ENCODE results near the gene PTBP1. TPM values are rescaled to one million over a fixed set of nuclear protein-coding genes. Genes with fewer than 3 reads are reported as not detected.

The PTBP1 gene
- total RNA-seq, 1 donor from 2014 or later: 210 TPM

DNA sequence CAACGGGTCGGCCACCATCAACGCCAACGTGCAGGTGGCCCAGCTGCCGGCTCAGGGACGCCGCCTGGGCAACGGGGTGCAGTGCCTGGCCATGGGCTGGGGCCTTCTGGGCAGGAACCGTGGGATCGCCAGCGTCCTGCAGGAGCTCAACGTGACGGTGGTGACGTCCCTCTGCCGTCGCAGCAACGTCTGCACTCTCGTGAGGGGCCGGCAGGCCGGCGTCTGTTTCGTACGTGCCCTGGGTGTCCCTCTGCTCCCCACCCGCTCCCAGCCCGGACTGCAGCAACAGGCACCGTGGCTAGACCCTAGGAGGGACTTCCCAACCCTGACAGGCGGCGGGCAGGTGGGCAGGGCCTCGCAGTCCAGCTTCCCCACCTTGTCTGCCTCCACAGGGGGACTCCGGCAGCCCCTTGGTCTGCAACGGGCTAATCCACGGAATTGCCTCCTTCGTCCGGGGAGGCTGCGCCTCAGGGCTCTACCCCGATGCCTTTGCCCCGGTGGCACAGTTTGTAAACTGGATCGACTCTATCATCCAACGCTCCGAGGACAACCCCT is 58.4 kb downstream of the PTBP1 start:
- DNase-seq (ENCODE audit: low spot score in 2 of 2): no peak
- intact Hi-C loops (cut with DNase I): loop anchor here (2.0 kb wide), 1 partner anchor 65 kb away; no protein-coding TSS in a partner anchor
- Histone ChIP-seq H3K27me3 (peaks cover 25% of the 10 kb centered on the region), H3K4me3 (no peak overlapping the region), H3K27ac (no peak overlapping the region), H3K36me3 (no peaks in the 10 kb centered on the region), H3K9me3 (no peaks in the 10 kb centered on the region), H3K4me1 (peaks cover 0 to 5% of the 10 kb centered on the region in 2 donors)
- TF ChIP-seq, protein P1, sequence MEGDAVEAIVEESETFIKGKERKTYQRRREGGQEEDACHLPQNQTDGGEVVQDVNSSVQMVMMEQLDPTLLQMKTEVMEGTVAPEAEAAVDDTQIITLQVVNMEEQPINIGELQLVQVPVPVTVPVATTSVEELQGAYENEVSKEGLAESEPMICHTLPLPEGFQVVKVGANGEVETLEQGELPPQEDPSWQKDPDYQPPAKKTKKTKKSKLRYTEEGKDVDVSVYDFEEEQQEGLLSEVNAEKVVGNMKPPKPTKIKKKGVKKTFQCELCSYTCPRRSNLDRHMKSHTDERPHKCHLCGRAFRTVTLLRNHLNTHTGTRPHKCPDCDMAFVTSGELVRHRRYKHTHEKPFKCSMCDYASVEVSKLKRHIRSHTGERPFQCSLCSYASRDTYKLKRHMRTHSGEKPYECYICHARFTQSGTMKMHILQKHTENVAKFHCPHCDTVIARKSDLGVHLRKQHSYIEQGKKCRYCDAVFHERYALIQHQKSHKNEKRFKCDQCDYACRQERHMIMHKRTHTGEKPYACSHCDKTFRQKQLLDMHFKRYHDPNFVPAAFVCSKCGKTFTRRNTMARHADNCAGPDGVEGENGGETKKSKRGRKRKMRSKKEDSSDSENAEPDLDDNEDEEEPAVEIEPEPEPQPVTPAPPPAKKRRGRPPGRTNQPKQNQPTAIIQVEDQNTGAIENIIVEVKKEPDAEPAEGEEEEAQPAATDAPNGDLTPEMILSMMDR (IDR thresholded peaks at IDR 0.05): no peak

DNA sequence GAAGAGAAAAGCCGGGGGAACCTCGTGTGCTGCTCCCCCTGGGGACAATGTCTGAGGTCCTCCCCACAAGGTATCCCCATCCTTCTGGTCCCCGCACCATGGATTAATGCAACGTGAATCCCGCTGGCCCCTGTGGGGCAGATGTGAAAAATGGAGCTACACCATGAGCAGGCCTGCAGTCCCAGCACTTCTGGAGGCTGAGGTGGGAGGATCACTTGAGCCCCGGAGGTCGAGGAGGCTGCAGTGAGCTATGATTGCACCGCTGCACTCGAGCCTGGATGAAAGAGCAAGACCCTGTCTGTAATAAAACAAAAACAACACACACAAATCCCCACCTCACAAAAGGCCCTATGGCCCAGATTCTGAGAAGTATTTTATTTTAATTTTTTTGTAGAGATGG is 61.0 kb downstream of the PTBP1 start:
- Histone ChIP-seq H3K27ac (no peak overlapping the region), H3K9me3 (no peaks in the 10 kb centered on the region), H3K4me1 (peaks cover 0 to 11% of the 10 kb centered on the region in 2 donors), H3K27me3 (peaks cover 24% of the 10 kb centered on the region), H3K36me3 (no peaks in the 10 kb centered on the region), H3K4me3 (no peak overlapping the region)
- TF ChIP-seq, protein P1 (IDR thresholded peaks at IDR 0.05): no peak
- no peak for DNase-seq (ENCODE audit: low spot score in 2 of 2)
- intact Hi-C loops (cut with DNase I): no loop called here

DNA sequence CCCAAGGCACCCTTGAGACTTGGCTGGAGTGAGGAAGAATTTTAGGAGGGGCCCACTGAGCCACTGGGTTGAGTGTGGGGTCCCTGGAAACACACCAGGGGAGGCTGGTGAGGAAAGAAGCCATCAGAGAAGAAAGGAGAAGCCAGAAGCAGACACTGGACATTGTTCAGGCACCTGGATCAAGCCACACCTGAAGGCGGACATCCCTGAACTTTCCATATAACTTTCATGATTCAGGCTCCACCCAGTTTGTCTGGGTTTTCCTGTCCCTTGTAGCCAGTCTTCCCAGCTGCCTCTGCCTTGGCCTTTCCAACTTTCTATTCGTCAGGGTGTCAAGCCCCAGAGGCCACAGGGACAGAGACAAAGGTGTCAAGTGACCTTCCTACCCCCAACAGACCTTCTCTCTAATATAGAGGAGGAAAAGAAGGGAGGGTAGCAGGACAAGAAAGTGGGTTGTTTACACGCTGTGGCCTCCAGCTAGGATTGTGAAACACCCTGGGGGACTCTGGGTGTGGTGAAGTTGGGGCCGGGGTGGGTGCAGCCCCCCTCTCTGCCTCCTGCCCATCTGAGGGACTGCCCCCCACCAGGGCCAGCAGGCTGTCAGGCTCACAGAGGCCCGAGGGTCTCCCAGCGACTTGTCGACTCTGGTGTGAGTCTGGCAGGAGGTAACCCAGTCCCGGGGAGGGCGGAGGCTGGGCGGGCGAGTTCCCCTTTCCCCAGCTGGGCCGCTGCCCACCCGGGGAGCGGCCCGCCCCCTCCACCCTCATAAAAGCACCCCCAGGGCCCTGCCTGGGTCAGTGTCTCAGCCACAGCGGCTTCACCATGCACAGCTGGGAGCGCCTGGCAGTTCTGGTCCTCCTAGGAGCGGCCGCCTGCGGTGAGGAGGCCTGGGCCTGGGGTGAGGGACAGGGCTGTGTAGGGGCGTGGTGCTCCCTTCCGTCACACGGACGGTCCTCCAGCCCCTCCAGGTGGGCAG is 61.9 kb downstream of the PTBP1 start, which contains the start of gene CFD:
TSS of gene CFD (plus strand) at position 797 of the 976 bp plus-strand sequence. CDS start at position 823, 26 bp downstream.
- Histone ChIP-seq H3K36me3 (no peaks in the 10 kb centered on the region), H3K27me3 (peaks cover 24% of the 10 kb centered on the region), H3K4me1 (peaks cover 0 to 11% of the 10 kb centered on the region in 2 donors), H3K9me3 (no peaks in the 10 kb centered on the region), H3K27ac (peak within 1 kb of the TSS in 1 of 2 donors; percentile 1), H3K4me3 (peak within 1 kb of the TSS; percentile 27 to 52)
- TF ChIP-seq, protein P1 (IDR thresholded peaks at IDR 0.05): no peak
- DNase-seq (ENCODE audit: low spot score in 2 of 2): peak; percentile 38 to 76
- intact Hi-C loops (cut with DNase I): no loop called here

DNA sequence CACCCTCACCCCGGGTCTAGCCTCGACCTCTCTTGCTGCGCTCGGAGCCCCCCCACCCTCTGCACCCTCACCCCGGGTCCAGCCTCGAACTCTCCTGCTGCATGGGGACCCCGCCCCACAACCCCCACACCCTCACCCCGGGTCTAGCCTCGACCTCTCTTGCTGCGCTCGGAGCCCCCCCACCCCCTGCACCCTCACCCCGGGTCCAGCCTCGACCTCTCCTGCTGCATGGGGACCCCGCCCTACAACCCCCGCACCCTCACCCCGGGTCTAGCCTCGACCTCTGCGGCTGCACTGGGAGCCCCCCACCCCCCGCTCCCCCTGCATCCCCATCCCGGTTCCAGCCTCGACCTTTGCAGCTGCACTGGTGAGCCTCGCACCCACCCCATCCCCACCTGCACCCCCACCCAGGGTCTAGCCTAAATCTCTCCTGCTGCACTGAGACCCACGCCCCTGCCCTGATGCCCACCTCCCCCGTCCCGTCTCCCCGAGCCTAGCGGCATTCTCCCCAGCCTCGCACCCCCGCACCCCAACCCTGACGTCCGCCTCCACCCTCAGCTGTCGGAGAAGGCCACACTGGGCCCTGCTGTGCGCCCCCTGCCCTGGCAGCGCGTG is 64.0 kb downstream of the PTBP1 start:
- DNase-seq (ENCODE audit: low spot score in 2 of 2): no peak
- H3K27me3 ChIP-seq: peaks cover 24% of the 10 kb centered on the region
- no peak overlapping the region for H3K27ac ChIP-seq
- peaks cover 0 to 11% of the 10 kb centered on the region in 2 donors for H3K4me1 ChIP-seq
- TF ChIP-seq, protein P1 (IDR thresholded peaks at IDR 0.05): no peak
- H3K4me3 ChIP-seq: peak overlapping the region in 1 of 2 donors; percentile 52
- no peaks in the 10 kb centered on the region for H3K36me3 ChIP-seq
- no peaks in the 10 kb centered on the region for H3K9me3 ChIP-seq
- intact Hi-C loops (cut with DNase I): loop anchor here (5.0 to 10.0 kb wide), 2 partner anchors 86 to 121 kb away; partner anchors contain the start of gene WDR18

Other genes starting within 250 kb of the PTBP1 start
- gene BSG, start 224.9 kb upstream of the PTBP1 start, total RNA-seq: 647 TPM
- gene HCN2, start 207.6 kb upstream of the PTBP1 start, total RNA-seq: not detected
- gene POLRMT, start 163.9 kb upstream of the PTBP1 start, total RNA-seq: 26.8 TPM
- not detected for gene FGF22, start 157.6 kb upstream of the PTBP1 start, total RNA-seq
- 39.0 TPM for gene RNF126, start 134.2 kb upstream of the PTBP1 start, total RNA-seq
- 541 TPM for gene FSTL3, start 121.1 kb upstream of the PTBP1 start, total RNA-seq
- not detected for gene PRSS57, start 102.0 kb upstream of the PTBP1 start, total RNA-seq
- 107 TPM for gene PALM, start 88.5 kb upstream of the PTBP1 start, total RNA-seq
- gene MISP, start 46.3 kb upstream of the PTBP1 start, total RNA-seq: not detected
- gene PLPPR3, start 24.5 kb downstream of the PTBP1 start, total RNA-seq: not detected
- gene AZU1, start 30.4 kb downstream of the PTBP1 start, total RNA-seq: not detected
- not detected for gene PRTN3, start 43.5 kb downstream of the PTBP1 start, total RNA-seq
- gene ELANE, start 54.9 kb downstream of the PTBP1 start, total RNA-seq: not detected
- gene CFD, start 62.2 kb downstream of the PTBP1 start, total RNA-seq: 1,680 TPM
- 73.2 TPM for gene MED16, start 95.7 kb downstream of the PTBP1 start, total RNA-seq
- not detected for gene RNU6-9, start 96.0 kb downstream of the PTBP1 start, total RNA-seq
- 81.5 TPM for gene R3HDM4, start 115.8 kb downstream of the PTBP1 start, total RNA-seq
- gene KISS1R, start 119.9 kb downstream of the PTBP1 start, total RNA-seq: not detected
- 55.3 TPM for gene ARID3A, start 128.6 kb downstream of the PTBP1 start, total RNA-seq
- 65.7 TPM for gene WDR18, start 186.9 kb downstream of the PTBP1 start, total RNA-seq
- gene GRIN3B, start 203.0 kb downstream of the PTBP1 start, total RNA-seq: not detected
- 452 TPM for gene TMEM259, start 223.7 kb downstream of the PTBP1 start, total RNA-seq
- not detected for gene RNU6-2, start 224.1 kb downstream of the PTBP1 start, total RNA-seq
- gene CNN2, start 229.2 kb downstream of the PTBP1 start, total RNA-seq: 79.1 TPM
- gene ABCA7, start 242.7 kb downstream of the PTBP1 start, total RNA-seq: 96.6 TPM